ENCODE measurements around the gene TMEM220. TPM values are rescaled to one million over a fixed set of nuclear protein-coding genes. Genes with fewer than 3 reads are reported as not detected.

TMEM220 gene
- total RNA-seq, 1 experiment from 2014 or later, result 4.0 TPM

GRCh38 chr17:10748531-10749181, 18.8 kb upstream of the TMEM220 start:
- H3K27ac Mint-ChIP-seq, result no peak overlapping the region
- H3K4me3 Mint-ChIP-seq, result no peak overlapping the region
- ChIA-PET CTCF (interaction anchor here (0.9 to 3.1 kb wide), 5 partner anchors 10 to 127 kb away, joined by 3 to 20 read pairs (median 5); no protein-coding TSS in a partner anchor), POLR2A (no interaction called here)
- H3K36me3 Mint-ChIP-seq, result no peaks in the 10 kb centered on the region
- H3K27me3 Mint-ChIP-seq (ENCODE audit: low read depth), result no peaks in the 10 kb centered on the region
- peaks cover 19% of the 10 kb centered on the region for H3K4me1 Mint-ChIP-seq
- TF ChIP-seq SMAD3 (CRISPR knock-in tag; IDR thresholded peaks at IDR 0.05; ENCODE audit: borderline replicate concordance) (no peak), EMX1 (CRISPR knock-in tag; IDR thresholded peaks at IDR 0.05) (no peak), ZNF425 (CRISPR knock-in tag; conservative IDR thresholded peaks at IDR 0.05) (no peak), TEAD1 (CRISPR knock-in tag; IDR thresholded peaks at IDR 0.05) (no peak), ZNF138 (CRISPR knock-in tag; conservative IDR thresholded peaks at IDR 0.05) (no peak), ZNF317 (CRISPR knock-in tag; IDR thresholded peaks at IDR 0.05; ENCODE audit: borderline replicate concordance, low read depth) (no peak), ZNF263 (CRISPR knock-in tag; IDR thresholded peaks at IDR 0.05; ENCODE audit: low read depth) (no peak), ZNF671 (CRISPR knock-in tag; IDR thresholded peaks at IDR 0.05) (no peak), TP53 (CRISPR knock-in tag; IDR thresholded peaks at IDR 0.05) (no peak), ZSCAN18 (CRISPR knock-in tag; IDR thresholded peaks at IDR 0.05) (no peak), RELA (CRISPR knock-in tag; IDR thresholded peaks at IDR 0.05; ENCODE audit: borderline replicate concordance) (no peak), ZNF121 (CRISPR knock-in tag; IDR thresholded peaks at IDR 0.05) (no peak), ZNF423 (CRISPR knock-in tag; IDR thresholded peaks at IDR 0.05) (no peak), ZBTB21 (CRISPR knock-in tag; IDR thresholded peaks at IDR 0.05; ENCODE audit: borderline replicate concordance) (no peak), FOXK1 (CRISPR knock-in tag; IDR thresholded peaks at IDR 0.05) (no peak), MYBL2 (CRISPR knock-in tag; IDR thresholded peaks at IDR 0.05) (no peak), SMAD4 (CRISPR knock-in tag; IDR thresholded peaks at IDR 0.05) (no peak), ARID4B (CRISPR knock-in tag; IDR thresholded peaks at IDR 0.05; ENCODE audit: borderline replicate concordance) (no peak)
- no peak for DNase-seq (ENCODE audit: low spot score)
- H3K9me3 Mint-ChIP-seq, result no peaks in the 10 kb centered on the region
- peak; percentile 69 for ATAC-seq

GRCh38 chr17:10745231-10745630, 15.4 kb upstream of the TMEM220 start:
- ATAC-seq, result no peak
- no peak overlapping the region for H3K4me3 Mint-ChIP-seq
- H3K36me3 Mint-ChIP-seq, result no peaks in the 10 kb centered on the region
- no peaks in the 10 kb centered on the region for H3K9me3 Mint-ChIP-seq
- H3K27ac Mint-ChIP-seq, result no peak overlapping the region
- TF ChIP-seq OVOL2 (CRISPR knock-in tag; IDR thresholded peaks at IDR 0.05; ENCODE audit: borderline replicate concordance), result no peak
- TF ChIP-seq JUN (CRISPR knock-in tag; IDR thresholded peaks at IDR 0.05), result no peak
- no peak for TF ChIP-seq ZNF138 (CRISPR knock-in tag; conservative IDR thresholded peaks at IDR 0.05)
- no peak for TF ChIP-seq CTCF (IDR thresholded peaks at IDR 0.05)
- TF ChIP-seq IRF2 (CRISPR knock-in tag; IDR thresholded peaks at IDR 0.05; ENCODE audit: borderline replicate concordance, low read depth), result no peak
- no peak for TF ChIP-seq TEAD4 (CRISPR knock-in tag; IDR thresholded peaks at IDR 0.05)
- ChIA-PET POLR2A (interaction anchor here (0.6 kb wide), 1 partner anchor 65 kb away, joined by 3 read pairs; no protein-coding TSS in a partner anchor), CTCF (interaction anchor here (0.7 to 1.0 kb wide), 2 partner anchors 9 to 27 kb away, joined by 3 read pairs; no protein-coding TSS in a partner anchor)
- H3K27me3 Mint-ChIP-seq (ENCODE audit: low read depth), result no peaks in the 10 kb centered on the region
- H3K4me1 Mint-ChIP-seq, result peaks cover 15% of the 10 kb centered on the region
- no peak for DNase-seq (ENCODE audit: low spot score)
